Measurements from ENCODE around the gene POLR2M. TPM values are rescaled to one million over a fixed set of nuclear protein-coding genes. Genes with fewer than 3 reads are reported as not detected.

The POLR2M gene
- polyA plus RNA-seq, 1 experiment: 72.6 TPM

DNA sequence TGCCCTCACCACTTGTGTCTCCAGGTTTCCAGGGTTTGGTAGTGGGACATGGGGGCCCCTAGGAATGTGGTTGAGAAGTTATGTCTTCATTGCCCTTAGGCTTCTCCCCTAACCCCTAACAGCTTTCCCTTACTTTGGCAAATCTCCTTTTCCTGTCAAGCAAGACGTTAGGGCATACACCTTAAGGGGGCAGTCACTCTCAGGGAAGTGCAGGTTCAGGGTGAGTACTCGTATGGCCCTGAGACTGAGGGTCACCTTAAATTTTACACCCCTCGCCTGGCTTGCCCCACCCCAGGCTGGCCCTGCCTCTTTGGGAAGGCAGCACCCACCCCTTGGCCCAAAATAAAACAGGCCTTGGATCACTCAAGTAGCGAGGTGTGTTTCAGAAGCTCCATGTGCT is 33.5 kb downstream of the POLR2M start:
- ChIA-PET POLR2A (no interaction called here), CTCF (interaction anchor here (1.1 to 3.4 kb wide), 2 partner anchors 11 to 326 kb away, joined by 3 to 16 read pairs; no protein-coding TSS in a partner anchor)
- Histone ChIP-seq H3K9me3 (ENCODE audit: control insufficient read depth, insufficient read depth, low read length) (no peaks in the 10 kb centered on the region), H3K4me3 (ENCODE audit: low read depth, low read length) (no peak overlapping the region), H3K27me3 (ENCODE audit: control insufficient read depth, insufficient read depth, low read length) (no peaks in the 10 kb centered on the region), H3K27ac (ENCODE audit: low read depth, low read length) (no peak overlapping the region)
- DNase-seq (ENCODE audit: low read depth, low spot score): no peak
- TF ChIP-seq CTCF (IDR thresholded peaks at IDR 0.05; ENCODE audit: low read depth, low read length): no peak

DNA sequence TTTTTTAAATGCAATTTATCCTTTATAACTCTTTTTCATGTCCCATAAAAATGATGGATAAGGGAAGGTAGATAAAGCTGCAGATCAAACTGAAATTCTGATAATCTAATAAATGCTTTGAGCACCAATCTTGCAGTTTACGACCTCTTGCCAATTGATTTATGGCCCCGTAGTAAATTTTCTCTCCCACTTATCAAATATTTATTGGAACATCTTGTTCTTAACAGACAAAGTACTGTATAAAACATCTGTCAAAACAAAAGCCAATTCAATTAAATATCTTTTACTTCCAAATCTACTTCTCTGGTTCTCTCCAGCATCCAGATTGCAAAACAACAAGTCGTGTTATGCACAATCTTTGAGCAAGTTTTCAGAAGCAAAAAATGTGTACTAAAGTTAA is 34.6 kb downstream of the POLR2M start:
- DNase-seq (ENCODE audit: low read depth, low spot score): no peak

DNA sequence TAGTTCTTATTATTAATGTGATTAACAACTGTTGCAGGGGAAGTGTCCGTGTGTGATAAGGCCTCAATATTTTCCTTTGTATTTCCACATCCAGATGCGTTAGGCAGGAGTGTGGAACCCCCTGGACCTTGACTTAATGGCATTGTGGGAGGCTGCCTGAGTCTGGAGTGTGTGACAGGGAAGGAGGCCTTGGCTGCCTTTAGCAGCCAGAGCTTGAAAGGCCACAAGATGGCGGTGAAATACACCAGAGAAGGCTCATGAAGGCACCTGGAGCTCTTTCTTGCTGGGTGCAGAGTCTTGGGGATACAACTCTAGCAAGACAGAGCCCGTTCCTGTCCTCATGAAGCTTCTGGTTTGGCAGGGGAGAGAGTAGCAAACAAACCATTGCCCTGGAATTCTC is 36.9 kb downstream of the POLR2M start:
- peaks cover 7% of the 10 kb centered on the region for H3K27me3 ChIP-seq (ENCODE audit: control insufficient read depth, insufficient read depth, low read length)
- H3K9me3 ChIP-seq (ENCODE audit: control insufficient read depth, insufficient read depth, low read length): no peaks in the 10 kb centered on the region
- TF ChIP-seq CTCF (IDR thresholded peaks at IDR 0.05; ENCODE audit: low read depth, low read length): no peak
- ChIA-PET POLR2A (no interaction called here), CTCF (interaction anchor here (3.8 to 6.0 kb wide), 2 partner anchors 11 to 117 kb away, joined by 27 to 37 read pairs; no protein-coding TSS in a partner anchor)
- H3K27ac ChIP-seq (ENCODE audit: low read depth, low read length): no peak overlapping the region
- no peak overlapping the region for H3K4me3 ChIP-seq (ENCODE audit: low read depth, low read length)
- no peak for DNase-seq (ENCODE audit: low read depth, low spot score)

More for the DNA sequence above, 34.6 kb downstream of the POLR2M start:
- Histone ChIP-seq H3K9me3 (ENCODE audit: control insufficient read depth, insufficient read depth, low read length) (no peaks in the 10 kb centered on the region), H3K27ac (ENCODE audit: low read depth, low read length) (no peak overlapping the region), H3K27me3 (ENCODE audit: control insufficient read depth, insufficient read depth, low read length) (no peaks in the 10 kb centered on the region), H3K4me3 (ENCODE audit: low read depth, low read length) (no peak overlapping the region)
- ChIA-PET CTCF (interaction anchor here (3.4 to 6.0 kb wide), 3 partner anchors 8 to 119 kb away, joined by 16 to 37 read pairs (median 27); no protein-coding TSS in a partner anchor), POLR2A (no interaction called here)
- TF ChIP-seq CTCF (IDR thresholded peaks at IDR 0.05; ENCODE audit: low read depth, low read length): no peak

DNA sequence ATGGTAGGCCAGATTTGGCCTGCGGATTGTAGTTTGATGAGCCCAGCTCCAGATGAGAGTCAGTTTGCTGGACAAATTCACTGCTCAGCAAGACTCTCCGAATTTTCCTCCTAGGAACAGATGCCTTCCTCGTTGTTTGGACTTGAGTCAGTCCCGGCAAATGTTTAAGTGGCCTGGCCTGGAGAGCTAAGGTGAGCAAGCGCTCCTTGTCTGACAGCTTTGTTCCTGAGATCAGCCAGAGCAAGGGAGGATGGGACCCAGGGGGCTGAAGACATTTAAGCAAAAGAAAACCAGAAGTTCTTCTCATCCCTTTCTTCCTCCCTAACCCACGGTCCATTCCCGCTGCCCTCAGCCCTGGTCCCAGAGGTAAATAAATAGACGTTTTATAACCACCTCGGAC is 40.3 kb downstream of the POLR2M start:
- Histone ChIP-seq H3K27ac (ENCODE audit: low read depth, low read length) (no peak overlapping the region), H3K27me3 (ENCODE audit: control insufficient read depth, insufficient read depth, low read length) (peaks cover 9% of the 10 kb centered on the region), H3K9me3 (ENCODE audit: control insufficient read depth, insufficient read depth, low read length) (no peaks in the 10 kb centered on the region), H3K4me3 (ENCODE audit: low read depth, low read length) (no peak overlapping the region)
- ChIA-PET POLR2A (no interaction called here), CTCF (interaction anchor here (1.2 to 7.6 kb wide), 5 partner anchors 14 to 324 kb away, joined by 3 to 181 read pairs (median 19); no protein-coding TSS in a partner anchor)
- DNase-seq (ENCODE audit: low read depth, low spot score): no peak
- TF ChIP-seq CTCF (IDR thresholded peaks at IDR 0.05; ENCODE audit: low read depth, low read length): no peak

GRCh38 chr15:57747206-57747896 is 40.8 kb downstream of the POLR2M start:
- CTCF ChIA-PET: interaction anchor here (1.1 to 7.6 kb wide), 5 partner anchors 15 to 436 kb away, joined by 3 to 181 read pairs (median 6); no protein-coding TSS in a partner anchor

More at GRCh38 chr15:57747206-57747896, 40.8 kb downstream of the POLR2M start:
- Histone ChIP-seq H3K9me3 (ENCODE audit: control insufficient read depth, insufficient read depth, low read length) (no peaks in the 10 kb centered on the region), H3K27ac (ENCODE audit: low read depth, low read length) (no peak overlapping the region), H3K27me3 (ENCODE audit: control insufficient read depth, insufficient read depth, low read length) (peaks cover 9% of the 10 kb centered on the region), H3K4me3 (ENCODE audit: low read depth, low read length) (no peak overlapping the region)
- no peak for DNase-seq (ENCODE audit: low read depth, low spot score)
- POLR2A ChIA-PET: no interaction called here
- TF ChIP-seq CTCF (IDR thresholded peaks at IDR 0.05; ENCODE audit: low read depth, low read length): no peak

Measured in AG04450 (cell line).